Renal cortex interstitium (tissue), 3 donors: ENCODE data around the gene ZNF44. TPM values are rescaled to one million over a fixed set of nuclear protein-coding genes. Genes with fewer than 3 reads are reported as not detected.

ENCODE experiments used
- polyA plus RNA-seq, 3 donors: library from polyadenylated mRNA; unstranded; fragments of 120-200 nt; gene quantifications; one replicate each; pipeline ENCODE4 v1.2.1, GENCODE V29; 2013; ENCODE audit not compliant: insufficient read length in 3 of 3

Gene ZNF44
- polyA plus RNA-seq, 3 donors, result 44.3 to 56.0 (median 52.8) TPM

Other genes with a start within 250 kb of the ZNF44 start
- gene ZNF878, start 241.9 kb downstream of the ZNF44 start, polyA plus RNA-seq, result 1 to 10 TPM; 1.1 to 2.0 (median 1.9) TPM
- 10 to 100 TPM; 27.1 to 30.2 (median 29.8) TPM for gene ZNF844, start 230.2 kb downstream of the ZNF44 start, polyA plus RNA-seq
- gene ZNF20, start 154.5 kb downstream of the ZNF44 start, polyA plus RNA-seq, result 1 to 10 TPM; 7.2 to 8.6 (median 7.9) TPM
- 10 to 100 TPM; 16.4 to 19.6 (median 18.4) TPM for gene ZNF625, start 138.1 kb downstream of the ZNF44 start, polyA plus RNA-seq
- gene ZNF136, start 131.8 kb downstream of the ZNF44 start, polyA plus RNA-seq, result 10 to 100 TPM; 16.3 to 18.9 (median 18.4) TPM
- 1 to 10 TPM; 3.3 to 4.5 (median 4.2) TPM for gene ZNF563, start 38.8 kb upstream of the ZNF44 start, polyA plus RNA-seq
- gene ZNF442, start 70.8 kb upstream of the ZNF44 start, polyA plus RNA-seq, result 1 to 10 TPM; 6.0 to 7.1 (median 6.3) TPM
- 1 to 10 TPM; 6.4 to 7.4 (median 7.4) TPM for gene ZNF799, start 106.4 kb upstream of the ZNF44 start, polyA plus RNA-seq
- 10 to 100 TPM; 10.4 to 11.9 (median 10.7) TPM for gene ZNF443, start 146.1 kb upstream of the ZNF44 start, polyA plus RNA-seq
- gene ZNF709, start 189.9 kb upstream of the ZNF44 start, polyA plus RNA-seq, result 10 to 100 TPM in 1 of 3 donors, 1 to 10 TPM in 2; 7.0 to 11.6 (median 8.3) TPM